GM12892 (cell line): ENCODE measurements around the gene PIP5K1C.

Experiments
- POLR2A ChIP-seq: IDR thresholded peaks from 2 replicates; pipeline ENCODE4 v1.6.1; 2011; ENCODE audit warnings: low read depth, low read length, control low read depth
- POLR2AphosphoS5 ChIP-seq: IDR thresholded peaks from 2 replicates; pipeline ENCODE4 v1.6.1; 2011; ENCODE audit warnings: low read depth, low read length, control low read depth

GRCh38 chr19:3697671-3698385, 2.4 kb downstream of the PIP5K1C start:
- no peak for TF ChIP-seq POLR2AphosphoS5
- TF ChIP-seq POLR2A: no peak
